GM12891 (cell line): ENCODE results near the gene DOCK10.

ENCODE experiments used
- POLR2A ChIP-seq: IDR thresholded peaks from 2 replicates; pipeline ENCODE4 v1.6.1; 2011; ENCODE audit warnings: low read depth, low read length, control low read depth
- POLR2AphosphoS5 ChIP-seq: IDR thresholded peaks from 2 replicates; pipeline ENCODE4 v1.6.1; 2011; ENCODE audit warnings: low read depth, low read length, control low read depth
- POU2F2 ChIP-seq: IDR thresholded peaks from 2 replicates; pipeline ENCODE4 v1.6.1; 2011; ENCODE audit warnings: low read depth, mild to moderate bottlenecking, control low read depth, low read length, moderate library complexity

DNA sequence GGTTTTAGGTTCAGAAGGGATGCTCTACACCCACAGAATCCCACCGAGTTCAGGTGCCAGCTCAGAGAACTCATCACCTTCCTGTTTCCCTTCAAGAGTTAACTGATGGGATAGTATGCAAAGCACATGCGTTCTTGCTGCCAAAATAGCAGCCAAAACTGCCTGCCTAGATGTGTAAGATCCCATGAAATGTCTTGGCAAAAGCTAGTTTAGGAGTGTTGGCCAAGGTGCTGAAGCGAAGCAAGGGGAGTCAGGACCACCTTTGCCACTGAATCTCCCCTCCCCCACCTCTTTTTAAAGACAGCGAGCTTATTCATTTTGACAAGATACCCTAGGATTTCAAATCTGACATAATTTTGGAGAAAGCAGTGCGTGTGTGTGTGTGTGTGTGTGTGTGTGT is 2.1 kb downstream of the DOCK10 start:
- TF ChIP-seq POLR2AphosphoS5 (peak; percentile 25; the same call in 1 of the 2 replicates), POU2F2 (no peak), POLR2A (peak; percentile 51; the same call in 1 of the 2 replicates)
